GM21381 (cell line): ENCODE measurements around the gene IRF1.

ENCODE experiments used
- ATAC-seq: cut with Tn5 transposase; IDR thresholded peaks from one replicate; pipeline ENCODE4 v1.9.1; 2021; ENCODE audit warnings: mild to moderate bottlenecking, moderate library complexity; ENCODE audit not compliant: unreplicated experiment

IRF1 gene

DNA sequence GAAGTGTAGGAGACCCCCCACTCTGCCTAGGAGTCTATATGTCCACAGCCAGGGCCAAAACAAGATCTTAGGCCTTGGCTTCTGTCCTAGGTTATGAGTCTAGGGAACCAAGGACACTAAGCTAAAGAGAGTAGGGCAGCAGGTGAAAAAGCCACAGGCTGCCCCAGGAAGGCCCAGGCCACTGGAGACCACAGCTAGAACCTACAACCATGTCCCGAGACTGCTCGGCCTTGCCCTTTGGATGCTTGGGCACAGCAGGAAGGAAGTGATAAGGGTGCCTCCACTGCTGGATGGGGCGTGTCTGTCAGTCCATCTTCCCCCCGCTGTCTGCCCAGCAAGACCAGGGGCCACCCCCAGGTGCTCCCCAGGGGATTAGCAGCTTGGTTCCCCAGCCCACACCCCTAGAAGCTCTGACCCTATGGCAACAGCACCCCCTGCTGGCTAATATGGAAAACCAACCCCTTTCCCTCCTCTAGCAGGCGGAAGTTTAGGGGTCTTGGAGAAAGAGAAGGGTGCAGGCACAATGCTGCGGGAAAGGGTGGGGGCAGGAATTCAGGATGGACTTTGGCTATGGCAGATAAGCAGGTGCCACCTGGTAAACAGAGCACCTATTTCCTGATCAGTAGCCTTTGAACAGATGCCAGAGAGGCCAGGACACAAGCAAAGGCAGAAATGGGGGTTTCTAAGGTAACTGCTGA is 10.5 kb upstream of the IRF1 start:
- ATAC-seq = no peak

DNA sequence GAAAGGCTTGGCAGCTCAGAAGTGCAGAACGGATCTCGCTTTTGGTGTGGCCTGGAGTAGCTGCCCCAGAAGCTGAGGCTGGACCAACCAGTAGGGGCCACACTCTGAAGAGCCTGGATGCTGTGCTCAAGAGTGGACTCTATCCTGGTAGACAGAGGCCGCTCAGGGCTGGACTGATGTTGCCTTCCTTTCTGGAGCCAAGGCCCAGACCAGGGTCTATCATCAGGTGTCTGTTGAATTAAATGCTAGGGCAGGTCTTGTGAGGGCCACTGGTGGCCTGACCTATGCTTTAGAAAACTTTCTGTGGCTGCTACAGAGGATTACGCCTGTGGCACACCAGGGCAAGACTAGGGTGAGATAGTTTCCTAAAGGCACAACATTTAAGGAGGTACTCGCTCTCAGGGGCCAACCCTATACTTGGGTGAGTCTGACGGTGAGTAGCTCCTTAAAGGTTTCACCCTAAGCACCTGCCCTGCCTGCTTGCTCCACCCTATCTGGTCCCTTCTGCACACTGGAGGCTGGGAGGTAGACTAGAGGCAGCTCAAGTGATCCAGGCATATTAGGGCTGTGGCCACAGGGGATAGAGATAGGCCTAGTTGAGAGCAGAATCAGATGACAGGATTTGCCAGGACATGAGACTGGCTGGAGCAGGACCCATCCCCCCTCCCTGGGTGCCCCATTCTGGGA is 9.8 kb upstream of the IRF1 start:
- no peak for ATAC-seq

DNA sequence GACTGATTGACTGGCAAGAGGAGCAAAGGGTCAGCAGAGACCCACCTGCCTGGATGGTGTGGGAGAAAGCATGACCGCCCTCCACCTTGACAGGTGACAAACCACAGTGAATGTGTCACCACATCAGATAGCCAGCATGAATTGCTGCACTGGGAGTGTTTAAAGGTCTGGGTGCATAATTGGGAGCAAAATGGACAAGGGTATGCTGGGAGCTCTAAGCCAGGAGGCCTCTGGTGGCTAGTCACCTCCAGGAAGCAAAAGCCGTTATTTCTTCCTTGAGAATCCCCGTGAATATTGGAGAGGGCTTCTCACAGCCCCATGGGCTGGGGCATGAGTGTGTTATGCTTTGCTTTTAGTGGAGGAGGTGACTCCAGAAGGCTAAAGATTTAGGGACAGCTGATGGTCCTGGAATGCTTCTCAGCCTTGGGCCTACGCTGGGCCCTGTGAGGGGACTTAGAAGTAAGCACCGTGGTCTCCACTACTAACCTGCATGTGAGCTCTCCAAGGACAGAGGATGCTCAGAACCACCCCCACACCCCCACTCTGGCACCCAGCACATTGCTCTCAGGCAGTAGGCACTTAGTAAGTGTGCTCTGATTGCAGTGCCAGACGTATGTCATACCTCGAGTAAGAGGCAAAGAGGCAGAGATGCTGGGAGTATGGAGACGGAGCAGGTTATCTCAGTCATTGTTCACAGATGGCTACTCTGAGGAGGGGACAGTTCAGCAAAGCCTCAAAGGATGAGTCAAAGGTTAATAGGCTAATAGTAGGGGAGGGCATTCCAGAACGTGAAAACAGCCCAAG is 9.1 kb upstream of the IRF1 start:
- ATAC-seq = no peak

DNA sequence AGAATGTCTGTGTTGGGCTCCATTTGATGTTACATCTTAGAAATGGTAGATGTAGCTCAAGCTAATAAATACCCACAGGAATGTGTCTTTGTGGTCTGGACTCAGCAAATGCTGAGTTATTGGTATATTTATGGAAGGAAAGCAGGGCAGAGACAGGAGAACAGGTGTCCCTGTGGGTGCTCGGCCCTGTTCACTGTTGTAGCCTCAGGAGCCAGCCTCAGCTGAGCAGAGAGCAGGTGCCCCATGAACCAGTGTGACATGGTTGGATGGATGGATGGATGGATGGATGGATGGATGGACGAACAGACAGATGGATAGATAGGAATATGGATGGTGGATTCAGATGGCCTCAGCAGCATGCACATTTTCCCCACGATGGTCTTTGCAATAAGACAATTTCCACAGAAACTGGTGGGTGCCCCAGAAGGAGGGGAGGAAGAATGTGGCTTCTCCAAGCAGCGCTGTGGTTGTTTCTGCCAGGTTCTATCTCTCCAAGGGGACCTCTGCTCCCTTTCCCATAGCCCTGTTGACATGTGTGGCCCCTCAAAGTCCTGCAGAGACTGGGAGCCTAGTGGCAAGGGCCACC is 8.2 kb upstream of the IRF1 start:
- no peak for ATAC-seq

DNA sequence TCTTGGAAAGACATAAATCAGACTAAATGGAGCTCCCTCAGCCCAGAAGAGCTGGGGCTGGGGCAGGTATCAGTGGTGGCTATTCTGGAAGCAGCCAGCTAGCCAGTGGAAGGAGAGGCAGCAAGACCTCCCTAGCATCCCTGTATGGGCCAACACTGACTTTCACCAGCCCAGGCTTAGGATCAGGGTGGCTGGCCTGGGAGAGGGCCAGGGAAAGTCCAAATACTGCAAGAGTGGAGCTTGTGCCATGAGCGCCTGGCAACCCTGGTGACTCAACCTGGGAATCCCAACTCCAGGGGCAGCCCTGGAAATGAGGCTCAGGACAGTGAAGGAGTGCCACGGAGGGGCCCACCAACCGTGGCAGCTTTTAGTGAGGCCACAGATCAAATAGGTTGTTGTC is 7.6 kb upstream of the IRF1 start:
- ATAC-seq = no peak

DNA sequence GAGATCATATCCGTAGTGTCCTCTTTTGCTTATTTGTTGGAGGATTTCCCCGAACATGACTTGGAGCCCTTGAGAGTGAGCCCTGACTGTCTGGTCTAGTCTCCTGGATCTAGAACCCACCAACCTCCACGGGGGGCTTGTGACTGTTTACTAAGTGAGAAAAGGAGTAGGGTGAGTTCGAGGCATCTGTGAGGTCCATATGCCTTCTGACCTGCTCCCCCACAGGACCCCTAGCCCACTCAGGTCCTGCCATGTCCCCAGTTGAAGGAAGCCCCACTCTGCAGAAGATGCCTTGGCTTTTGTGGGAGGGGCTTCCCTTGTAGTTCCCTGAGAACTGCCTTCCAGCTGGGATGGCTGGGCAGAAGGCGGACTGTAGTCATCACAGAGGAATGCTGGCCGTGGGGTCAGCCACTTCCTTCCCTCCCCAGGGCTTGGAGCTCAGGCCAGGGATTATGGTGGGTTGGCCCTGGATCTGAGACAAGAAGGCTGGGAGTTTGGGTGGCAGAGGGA is 7.0 kb upstream of the IRF1 start:
- no peak for ATAC-seq

DNA sequence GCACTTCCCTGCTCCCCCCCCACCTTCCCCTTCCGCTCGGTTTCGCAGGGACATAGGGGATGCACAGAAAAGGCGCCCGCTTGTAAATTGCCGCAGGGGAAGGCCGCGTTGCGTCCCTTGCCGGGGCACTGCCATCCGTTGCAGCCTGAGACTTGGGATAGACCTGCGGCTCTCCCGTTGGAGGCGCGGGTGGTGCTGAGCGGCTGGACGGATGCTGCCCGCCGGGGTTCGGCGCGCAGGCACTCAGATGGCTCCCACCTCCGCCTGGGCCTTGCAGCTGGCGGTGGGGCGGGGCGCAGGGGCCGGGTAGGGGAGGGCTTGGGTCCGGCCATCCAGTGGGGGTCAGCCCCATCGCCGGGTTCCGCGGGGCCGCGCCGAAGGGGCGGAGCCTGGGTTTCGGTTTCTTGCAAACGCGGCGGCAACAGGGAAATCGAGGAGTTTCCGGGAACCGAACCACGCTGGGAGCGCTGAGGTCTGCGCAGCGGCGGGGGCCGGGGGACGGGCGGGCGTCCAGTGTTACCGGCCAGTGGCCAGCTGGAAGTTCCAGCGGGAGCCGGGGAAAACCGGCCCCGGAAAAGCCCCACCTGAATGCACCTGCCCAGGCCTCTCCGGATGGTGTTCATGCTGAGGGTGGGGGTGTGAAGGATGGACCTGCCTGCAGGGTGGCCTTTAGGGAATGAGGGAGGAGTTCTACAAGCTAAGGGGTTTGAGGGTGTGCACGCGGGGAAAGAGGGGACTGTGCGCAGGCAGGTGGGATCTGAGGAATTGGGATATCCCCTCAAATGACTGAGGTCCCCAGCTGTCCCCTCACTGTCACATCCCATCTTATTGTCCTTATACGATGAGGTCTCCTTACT is 6.3 kb upstream of the IRF1 start:
- ATAC-seq = peak; percentile 50

DNA sequence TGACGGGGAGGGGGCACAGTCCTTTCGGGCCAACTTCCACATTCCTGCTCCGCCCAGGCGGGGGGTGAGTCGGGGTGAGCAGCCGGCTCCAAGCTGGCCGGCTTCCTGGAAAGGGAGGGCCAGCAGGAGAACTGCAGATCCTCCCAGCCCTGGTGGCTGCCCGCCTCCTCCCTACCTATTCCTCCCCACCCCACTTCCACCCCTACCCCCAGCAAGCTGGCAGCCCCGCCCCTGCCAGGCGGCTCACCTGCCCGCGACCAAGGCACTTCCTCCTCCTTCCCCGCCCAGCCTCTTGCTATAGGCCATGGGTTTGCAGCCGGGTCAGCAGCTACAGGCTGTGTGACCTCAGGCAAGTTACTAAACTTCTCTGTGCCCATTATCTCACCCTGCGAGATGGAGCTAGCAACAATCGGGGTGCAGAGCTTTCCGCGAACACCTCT is 5.6 kb upstream of the IRF1 start:
- peak; percentile 39 for ATAC-seq

DNA sequence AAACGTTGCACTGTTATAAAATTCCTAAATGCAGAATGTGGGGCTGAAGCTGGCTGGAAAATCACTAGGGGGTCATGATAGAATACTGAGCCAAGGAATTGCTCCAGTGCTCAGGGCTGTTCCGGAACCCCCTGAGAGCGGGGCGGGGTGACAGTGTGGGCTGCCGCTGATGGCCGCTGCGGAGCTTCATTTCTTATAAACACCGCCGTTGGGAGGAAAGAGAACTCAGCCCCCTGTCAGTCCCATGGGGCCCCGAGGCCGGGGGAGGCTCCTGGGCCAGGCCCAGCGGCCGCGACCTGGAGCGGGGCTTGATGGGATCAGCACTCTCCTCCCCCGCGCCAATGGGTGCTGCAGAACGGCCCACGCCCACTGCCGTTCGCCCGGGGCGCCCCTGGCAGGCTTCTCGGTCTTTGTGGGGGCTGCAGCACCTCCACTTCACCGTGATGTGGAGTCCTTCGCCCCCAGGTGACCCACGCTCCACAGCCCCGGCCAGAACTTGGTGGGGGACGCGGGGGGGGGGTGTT is 5.2 kb upstream of the IRF1 start:
- ATAC-seq = peak; percentile 30

DNA sequence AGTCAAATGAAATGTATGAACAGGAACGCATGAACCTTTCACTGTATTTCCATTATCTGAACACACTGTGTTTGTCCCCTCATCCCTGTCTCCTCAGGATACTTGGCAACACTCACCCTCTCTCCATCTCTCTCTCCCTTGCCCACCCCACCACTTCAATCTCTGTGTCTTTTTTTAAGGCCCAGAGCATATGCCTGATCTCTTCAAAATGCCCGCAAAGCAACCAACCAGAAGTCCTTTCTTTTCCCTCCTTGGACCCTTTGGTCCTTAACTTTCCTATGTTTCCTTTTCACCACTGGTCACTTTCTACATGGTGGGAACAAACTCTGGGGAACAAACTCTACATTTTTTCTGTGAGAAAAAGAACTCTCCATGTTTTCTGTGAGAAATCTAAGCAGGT is 3.2 kb upstream of the IRF1 start:
- ATAC-seq = no peak

DNA sequence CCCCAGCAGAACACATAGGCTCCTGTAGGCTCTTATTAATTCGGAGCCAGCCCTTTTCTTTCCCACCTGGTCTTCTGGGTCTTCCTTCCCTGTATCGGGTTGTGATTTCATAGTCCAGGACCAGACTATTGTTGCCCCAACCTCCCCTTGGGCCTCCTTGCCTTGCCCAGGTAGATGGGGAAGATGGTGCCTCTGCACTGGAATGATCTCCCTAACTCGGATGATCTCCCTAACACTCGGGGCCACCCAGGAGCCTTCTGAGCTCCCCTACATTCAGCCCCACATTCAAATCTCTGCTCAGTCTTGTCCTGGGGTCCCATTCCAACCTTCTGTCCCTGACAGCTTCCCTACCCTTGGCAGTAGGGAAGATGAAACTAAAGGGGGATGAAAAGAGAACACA is 2.7 kb upstream of the IRF1 start:
- ATAC-seq = no peak

DNA sequence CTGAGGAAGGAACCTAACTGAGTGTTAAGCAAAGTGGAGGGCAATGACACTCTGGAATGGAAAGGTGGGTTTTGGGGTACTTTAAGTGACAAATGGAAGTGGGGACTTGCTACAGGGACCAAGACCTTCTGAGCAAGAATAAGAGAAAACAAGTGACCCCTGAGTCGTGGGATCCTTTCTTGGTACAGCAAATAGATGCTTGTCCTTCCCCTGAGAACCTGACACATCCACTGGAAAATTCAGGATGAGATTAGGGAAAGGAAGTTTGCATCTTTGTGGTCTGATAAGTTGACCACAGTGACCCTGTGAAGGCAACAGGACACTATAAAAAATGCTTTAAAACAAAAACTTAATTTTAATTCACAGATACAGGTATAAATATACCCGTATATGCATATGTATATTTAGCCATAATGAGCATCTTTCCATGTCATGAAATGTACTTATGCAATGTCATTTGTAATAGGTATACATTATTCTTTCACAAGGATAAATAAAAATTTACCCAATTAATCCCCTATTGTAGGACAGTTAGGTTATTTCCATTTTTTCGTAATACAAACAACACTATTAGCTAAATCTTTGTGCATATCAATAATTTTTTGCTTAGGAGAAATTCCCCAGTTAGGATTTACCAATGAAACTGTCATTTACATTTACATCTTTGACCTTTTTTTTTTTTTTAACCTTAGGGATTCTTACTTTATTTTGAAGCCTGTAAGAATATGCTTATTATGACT is 2.0 kb upstream of the IRF1 start:
- ATAC-seq = no peak

DNA sequence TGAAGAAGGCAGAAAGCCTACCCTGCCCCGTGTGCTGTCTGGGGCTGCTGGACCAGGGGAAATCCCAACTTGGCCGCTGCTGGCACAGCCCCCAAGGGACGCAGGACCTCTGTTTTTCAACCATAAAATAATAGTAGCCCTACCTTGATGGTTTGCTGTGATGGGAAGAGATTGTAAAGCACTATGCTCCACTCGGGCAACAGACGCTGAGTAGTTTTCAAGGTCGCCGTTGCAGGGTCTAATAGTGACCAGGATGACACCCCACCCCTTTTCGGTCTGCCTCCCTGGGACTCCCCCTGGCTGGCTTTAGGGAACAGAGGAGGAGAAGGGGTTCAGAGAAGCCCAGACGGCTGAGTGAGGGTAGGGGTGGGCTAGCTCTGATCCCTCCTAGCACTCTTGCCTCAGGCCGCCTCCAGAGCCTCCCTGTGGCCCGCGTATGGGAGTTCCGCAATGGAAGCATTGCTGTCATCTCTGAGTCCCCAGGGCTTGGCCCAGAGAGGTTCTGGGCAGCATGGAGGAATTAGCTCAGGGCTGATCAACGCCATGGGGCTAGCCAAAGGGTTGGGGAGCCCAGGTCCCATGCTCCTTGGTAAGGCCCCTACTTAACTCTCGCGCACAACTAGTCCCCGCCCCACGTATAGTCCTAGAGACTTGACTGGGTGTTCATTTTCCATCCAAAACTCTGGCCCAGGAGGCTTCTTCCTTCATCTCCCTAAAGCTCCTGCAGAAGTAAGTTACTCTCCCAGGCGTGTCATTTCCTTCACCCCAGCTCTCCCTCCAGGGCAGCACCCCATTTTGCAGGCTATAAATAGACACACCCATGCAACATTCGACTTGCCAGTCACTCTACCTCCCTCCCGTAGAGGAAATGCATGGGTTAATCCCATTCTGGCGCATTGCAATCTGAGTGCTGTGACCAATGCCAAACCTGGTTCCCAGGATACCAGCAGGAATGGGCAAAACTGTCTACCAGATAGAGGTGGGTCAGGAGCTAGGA is 1.1 kb upstream of the IRF1 start:
- peak; percentile 16 for ATAC-seq

DNA sequence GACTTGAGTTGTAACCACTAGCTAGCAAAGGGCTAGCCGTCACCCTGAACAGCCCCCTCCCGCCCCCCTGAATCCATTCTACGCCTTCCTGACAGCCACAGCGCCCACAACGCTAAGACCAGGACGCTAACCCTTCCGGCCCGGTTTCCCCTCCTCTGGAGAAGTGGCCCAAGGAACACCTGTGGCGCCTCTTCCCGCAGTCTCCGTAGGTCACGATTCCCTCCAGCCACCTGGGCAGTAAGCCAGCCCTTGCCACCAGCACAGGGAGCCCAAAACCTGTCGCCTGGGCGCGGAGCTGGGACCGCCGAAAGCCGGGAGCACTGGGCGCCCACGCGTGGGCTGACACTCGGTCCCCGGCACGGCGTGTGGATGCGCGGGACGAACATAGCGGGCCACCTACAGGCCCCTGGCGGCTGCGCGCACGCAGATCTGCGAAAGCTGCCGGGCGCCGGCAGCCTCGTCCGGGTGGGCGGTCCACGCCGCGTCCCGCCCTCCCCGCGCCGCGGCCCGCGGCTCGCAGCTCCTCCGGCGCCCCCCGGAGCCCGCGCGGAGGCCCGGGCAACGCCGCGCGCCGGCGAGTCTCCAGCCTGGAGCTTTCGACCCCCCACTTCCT is 596 bp downstream of the IRF1 start:
- ATAC-seq = peak; percentile 21

DNA sequence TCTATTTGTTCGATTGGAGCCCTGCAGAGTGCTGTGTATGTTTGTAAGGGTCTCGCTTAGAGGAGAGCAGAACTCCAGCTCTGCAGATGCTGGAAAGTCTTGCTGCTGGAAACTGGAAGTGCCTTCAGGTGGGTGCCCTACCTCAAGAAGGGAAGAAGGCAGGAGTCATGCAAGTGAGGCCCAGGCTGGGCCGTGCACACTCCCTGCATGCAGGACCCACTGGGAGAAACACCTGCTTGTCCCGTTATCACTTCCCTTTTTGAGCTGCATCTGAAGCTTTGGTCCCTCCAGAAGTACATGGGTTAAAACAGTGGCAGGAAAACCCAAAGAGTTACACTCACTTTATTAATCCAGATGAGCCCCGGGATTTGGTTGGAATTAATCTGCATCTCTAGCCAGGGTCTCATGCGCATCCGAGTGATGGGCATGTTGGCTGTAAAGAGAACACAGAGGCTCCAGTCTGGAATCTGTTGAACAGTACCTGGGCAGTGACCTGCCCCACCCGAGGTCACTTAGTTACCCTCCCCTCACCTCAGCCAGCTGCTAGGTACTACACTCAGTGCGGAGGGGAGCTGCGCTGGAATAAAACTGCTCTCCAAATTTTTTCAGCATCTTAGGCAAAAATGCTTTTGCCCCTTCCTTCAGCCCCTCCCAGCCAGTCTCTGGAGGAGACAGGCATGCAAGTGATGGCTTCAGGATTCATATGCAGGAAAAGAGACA is 1.4 kb downstream of the IRF1 start:
- no peak for ATAC-seq

DNA sequence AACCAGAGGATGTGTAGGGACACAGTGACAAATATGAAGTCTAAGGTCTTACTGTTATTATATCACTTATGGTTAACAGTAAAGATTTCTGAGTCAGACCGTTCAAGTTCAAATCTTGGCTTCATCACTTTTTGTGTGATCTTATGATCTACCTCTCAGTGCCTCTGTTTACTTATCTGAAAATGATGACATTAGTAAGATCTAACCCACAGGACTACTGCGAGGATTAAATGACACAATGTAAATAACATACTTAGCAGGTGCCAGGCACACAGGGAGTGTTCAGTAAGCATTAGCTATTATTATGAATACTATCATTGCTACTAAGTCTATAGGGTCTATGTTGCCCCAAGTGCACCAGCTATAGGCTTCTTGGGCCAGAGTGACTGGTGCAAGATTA is 2.0 kb downstream of the IRF1 start:
- ATAC-seq = no peak
